CD8-positive, alpha-beta memory T cell (primary cell): ENCODE data around the gene GPR153. TPM values are rescaled to one million over a fixed set of nuclear protein-coding genes. Genes with fewer than 3 reads are reported as not detected.

Experiments used
- polyA plus RNA-seq: library from polyadenylated mRNA; unstranded; fragments of 300-500 nt; fragmentation: Illumina TruSeq; gene quantifications from one replicate; pipeline ENCODE4 v1.2.3, GENCODE V29; 2021
- total RNA-seq, 2 experiments: library from RNA; stranded (reverse); gene quantifications; one replicate each; pipeline ENCODE4 v1.2.3, GENCODE V29; 2021

GPR153 gene
- total and polyA plus RNA-seq, 3 experiments from 2014 or later, result 0.39 to 0.66 (median 0.50) TPM

Other genes with a start within 250 kb of the GPR153 start
- gene KCNAB2, start 215.2 kb downstream of the GPR153 start, total RNA-seq, result 100 to 1,000 TPM; 171 TPM
- 52.6 TPM for gene KCNAB2, start 215.2 kb downstream of the GPR153 start, polyA plus RNA-seq
- under 1 TPM; 0.61 to 0.82 TPM for gene CHD5, start 80.8 kb downstream of the GPR153 start, total RNA-seq
- not detected for gene CHD5, start 80.8 kb downstream of the GPR153 start, polyA plus RNA-seq
- 100 to 1,000 TPM; 397 to 449 TPM for gene RPL22, start 61.5 kb downstream of the GPR153 start, total RNA-seq
- 213 TPM for gene RPL22, start 61.5 kb downstream of the GPR153 start, polyA plus RNA-seq
- gene RNF207, start 55.0 kb downstream of the GPR153 start, total RNA-seq, result 10 to 100 TPM; 10.8 to 12.8 TPM
- gene RNF207, start 55.0 kb downstream of the GPR153 start, polyA plus RNA-seq, result 0.22 TPM
- gene ICMT, start 25.1 kb downstream of the GPR153 start, total RNA-seq, result 10 to 100 TPM; 79.1 to 79.4 TPM
- gene ICMT, start 25.1 kb downstream of the GPR153 start, polyA plus RNA-seq, result 24.4 TPM
- gene HES3, start 16.9 kb downstream of the GPR153 start, total RNA-seq, result not detected
- gene HES3, start 16.9 kb downstream of the GPR153 start, polyA plus RNA-seq, result not detected
- gene ACOT7, start 132.7 kb upstream of the GPR153 start, total RNA-seq, result 100 to 1,000 TPM; 109 TPM
- gene ACOT7, start 132.7 kb upstream of the GPR153 start, polyA plus RNA-seq, result 10.0 TPM
- gene HES2, start 158.8 kb upstream of the GPR153 start, total RNA-seq, result under 1 TPM; 0.18 to 0.35 TPM
- not detected for gene HES2, start 158.8 kb upstream of the GPR153 start, polyA plus RNA-seq
- under 1 TPM; 0.28 to 0.60 TPM for gene ESPN, start 163.7 kb upstream of the GPR153 start, total RNA-seq
- gene ESPN, start 163.7 kb upstream of the GPR153 start, polyA plus RNA-seq, result 0.48 TPM
- 100 to 1,000 TPM in 1 of 2 experiments, 10 to 100 TPM in 1; 90.8 to 100 TPM for gene TNFRSF25, start 205.1 kb upstream of the GPR153 start, total RNA-seq
- 30.0 TPM for gene TNFRSF25, start 205.1 kb upstream of the GPR153 start, polyA plus RNA-seq
- 1 to 10 TPM; 2.2 to 2.6 TPM for gene PLEKHG5, start 230.6 kb upstream of the GPR153 start, total RNA-seq
- gene PLEKHG5, start 230.6 kb upstream of the GPR153 start, polyA plus RNA-seq, result 1.0 TPM